SJSA1 (cell line): Measurements from ENCODE around the gene TMC2. TPM values are rescaled to one million over a fixed set of nuclear protein-coding genes. Genes with fewer than 3 reads are reported as not detected.

ENCODE experiments used
- DNase-seq, 2 experiments: peaks; one replicate each; pipeline ENCODE4 v3.0.0-alpha.2; 2015 to 2020; ENCODE audit warnings: low spot score in 2 of 2, low read depth in 1 of 2
- H3K27ac ChIP-seq: fragments of 250-450 bp; sonication (Bioruptor Pico); 2 replicates; pipeline ENCODE4 v1.5.1; 2020; ENCODE audit warnings: mild to moderate bottlenecking, moderate library complexity
- H3K27me3 ChIP-seq: fragments of 250-450 bp; sonication (Bioruptor Pico); replicated peaks from 2 replicates; pipeline ENCODE4 v1.5.1; 2020; ENCODE audit warnings: mild to moderate bottlenecking, moderate library complexity
- H3K36me3 ChIP-seq: fragments of 250-450 bp; sonication (Bioruptor Pico); 2 replicates; pipeline ENCODE4 v1.5.1; 2020; ENCODE audit warnings: mild to moderate bottlenecking
- H3K4me1 ChIP-seq: fragments of 250-450 bp; sonication (Bioruptor Pico); replicated peaks from 2 replicates; pipeline ENCODE4 v1.6.1; 2021; ENCODE audit warnings: mild to moderate bottlenecking
- H3K4me3 ChIP-seq: fragments of 250-450 bp; sonication (Bioruptor Pico); 2 replicates; pipeline ENCODE4 v1.5.1; 2020; ENCODE audit warnings: mild to moderate bottlenecking
- H3K9me3 ChIP-seq: fragments of 250-450 bp; sonication (Bioruptor Pico); replicated peaks from 2 replicates; pipeline ENCODE4 v1.5.1; 2020; ENCODE audit warnings: mild to moderate bottlenecking
- total RNA-seq: library from RNA; depleted of rRNA; stranded (reverse); fragments of >200 nt; shearing (Covaris generic); gene quantifications from 2 replicates; pipeline ENCODE4 v1.2.3, GENCODE V29; 2014

The TMC2 gene
- total RNA-seq, 1 experiment from 2014 or later = not detected

- H3K9me3 ChIP-seq = peaks cover 6% of the 10 kb centered on the region
- H3K4me3 ChIP-seq = no peak overlapping the region
- H3K27ac ChIP-seq = no peak overlapping the region
- no peak for DNase-seq
- peaks cover 6% of the 10 kb centered on the region; the same call in 1 of the 2 replicates for H3K4me1 ChIP-seq
- no peaks in the 10 kb centered on the region for H3K27me3 ChIP-seq
- H3K36me3 ChIP-seq = no peaks in the 10 kb centered on the region
Measured at GRCh38 chr20:2606507-2607006, 70.2 kb downstream of the TMC2 start.

DNA sequence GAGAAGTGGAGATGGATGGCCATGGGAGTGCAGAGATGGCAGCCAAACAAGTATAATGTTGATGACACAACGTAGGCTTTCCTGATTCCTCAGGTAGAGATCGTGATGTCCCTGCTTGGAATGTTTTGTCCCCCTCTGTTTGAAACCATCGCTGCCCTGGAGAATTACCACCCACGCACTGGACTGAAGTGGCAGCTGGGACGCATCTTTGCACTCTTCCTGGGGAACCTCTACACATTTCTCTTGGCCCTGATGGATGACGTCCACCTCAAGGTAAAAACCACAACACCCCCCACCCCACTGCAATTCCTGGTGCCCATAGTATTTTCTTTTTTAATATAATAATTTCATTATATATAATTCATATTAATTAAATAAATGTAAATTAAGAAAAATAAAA, 74.0 kb downstream of the TMC2 start:
- H3K9me3 ChIP-seq = peaks cover 6% of the 10 kb centered on the region; the same call in 1 of the 2 replicates
- no peak overlapping the region for H3K4me3 ChIP-seq

GRCh38 chr20:2610941-2611720, 74.8 kb downstream of the TMC2 start:
- no peaks in the 10 kb centered on the region for H3K4me1 ChIP-seq
- peaks cover 6% of the 10 kb centered on the region; the same call in 1 of the 2 replicates for H3K9me3 ChIP-seq
- H3K4me3 ChIP-seq = no peak overlapping the region
- no peaks in the 10 kb centered on the region; the same call in 1 of the 2 replicates for H3K27me3 ChIP-seq
- no peaks in the 10 kb centered on the region for H3K36me3 ChIP-seq
- no peak overlapping the region for H3K27ac ChIP-seq
- peak in 1 of 2 experiments; percentile 21 for DNase-seq

More for the DNA sequence above, 74.0 kb downstream of the TMC2 start:
- Histone ChIP-seq H3K27ac (no peak overlapping the region), H3K27me3 (no peaks in the 10 kb centered on the region; the same call in 1 of the 2 replicates), H3K36me3 (no peaks in the 10 kb centered on the region), H3K4me1 (no peaks in the 10 kb centered on the region)
- no peak for DNase-seq

DNA sequence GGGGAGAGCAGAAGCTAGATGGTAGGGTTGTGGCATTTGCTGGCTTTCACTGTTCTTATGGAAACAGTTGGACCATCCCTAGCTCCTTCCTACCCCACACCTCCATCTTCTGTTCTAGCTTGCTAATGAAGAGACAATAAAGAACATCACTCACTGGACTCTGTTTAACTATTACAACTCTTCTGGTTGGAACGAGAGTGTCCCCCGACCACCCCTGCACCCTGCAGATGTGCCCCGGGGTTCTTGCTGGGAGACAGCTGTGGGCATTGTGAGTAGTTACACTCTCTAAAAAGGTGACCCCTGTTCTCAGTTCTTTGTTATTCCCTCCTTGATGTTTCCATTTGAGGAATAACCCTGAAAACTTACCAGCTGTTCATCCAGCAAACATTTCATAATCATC, 75.7 kb downstream of the TMC2 start:
- peak in 1 of 2 experiments; percentile 14 for DNase-seq
- H3K27me3 ChIP-seq = no peaks in the 10 kb centered on the region; the same call in 1 of the 2 replicates
- H3K27ac ChIP-seq = no peak overlapping the region
- peaks cover 5% of the 10 kb centered on the region; the same call in 1 of the 2 replicates for H3K9me3 ChIP-seq
- no peak overlapping the region for H3K4me3 ChIP-seq
- no peaks in the 10 kb centered on the region for H3K4me1 ChIP-seq
- no peaks in the 10 kb centered on the region for H3K36me3 ChIP-seq

GRCh38 chr20:2616634-2617033, 80.3 kb downstream of the TMC2 start:
- peaks cover 2% of the 10 kb centered on the region; the same call in 1 of the 2 replicates for H3K27me3 ChIP-seq
- DNase-seq = no peak
- H3K4me3 ChIP-seq = no peak overlapping the region
- no peaks in the 10 kb centered on the region for H3K36me3 ChIP-seq
- H3K27ac ChIP-seq = no peak overlapping the region
- no peaks in the 10 kb centered on the region for H3K4me1 ChIP-seq
- no peaks in the 10 kb centered on the region for H3K9me3 ChIP-seq

DNA sequence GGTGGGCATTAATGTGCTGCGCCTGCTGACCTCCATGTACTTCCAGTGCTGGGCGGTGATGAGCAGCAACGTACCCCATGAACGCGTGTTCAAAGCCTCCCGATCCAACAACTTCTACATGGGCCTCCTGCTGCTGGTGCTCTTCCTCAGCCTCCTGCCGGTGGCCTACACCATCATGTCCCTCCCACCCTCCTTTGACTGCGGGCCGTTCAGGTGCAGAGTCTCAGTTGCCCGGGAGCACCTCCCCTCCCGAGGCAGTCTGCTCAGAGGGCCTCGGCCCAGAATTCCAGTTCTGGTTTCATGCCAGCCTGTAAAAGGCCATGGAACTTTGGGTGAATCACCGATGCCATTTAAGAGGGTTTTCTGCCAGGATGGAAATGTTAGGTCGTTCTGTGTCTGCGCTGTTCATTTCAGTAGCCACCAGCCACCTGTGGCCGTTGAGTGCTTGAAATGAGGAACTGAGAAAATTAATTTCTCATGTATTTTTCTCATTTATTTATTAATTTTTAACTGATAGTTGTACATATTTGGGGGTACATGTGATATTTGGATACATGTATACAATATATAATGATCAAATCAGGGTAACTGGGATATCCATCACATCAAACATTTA, 80.8 kb downstream of the TMC2 start:
- H3K4me3 ChIP-seq = no peak overlapping the region
- DNase-seq = no peak
- H3K27ac ChIP-seq = no peak overlapping the region
- H3K27me3 ChIP-seq = peaks cover 2% of the 10 kb centered on the region; the same call in 1 of the 2 replicates
- H3K4me1 ChIP-seq = no peaks in the 10 kb centered on the region
- no peaks in the 10 kb centered on the region for H3K9me3 ChIP-seq
- no peaks in the 10 kb centered on the region for H3K36me3 ChIP-seq

- 0 out of 2 replicates have a peak, but pooled peaks cover 2% of the 10 kb centered on the region for H3K27me3 ChIP-seq
- no peaks in the 10 kb centered on the region for H3K9me3 ChIP-seq
- DNase-seq = no peak
- no peaks in the 10 kb centered on the region for H3K36me3 ChIP-seq
- no peak overlapping the region for H3K4me3 ChIP-seq
- no peak overlapping the region for H3K27ac ChIP-seq
- no peaks in the 10 kb centered on the region for H3K4me1 ChIP-seq
Measured at GRCh38 chr20:2618815-2619214, 82.4 kb downstream of the TMC2 start.

- Histone ChIP-seq H3K4me1 (no peaks in the 10 kb centered on the region), H3K27ac (no peak overlapping the region), H3K36me3 (no peaks in the 10 kb centered on the region), H3K27me3 (0 out of 2 replicates have a peak, but pooled peaks cover 2% of the 10 kb centered on the region), H3K9me3 (no peaks in the 10 kb centered on the region), H3K4me3 (no peak overlapping the region)
- DNase-seq = no peak
Measured at GRCh38 chr20:2619337-2619736, 83.0 kb downstream of the TMC2 start.

DNA sequence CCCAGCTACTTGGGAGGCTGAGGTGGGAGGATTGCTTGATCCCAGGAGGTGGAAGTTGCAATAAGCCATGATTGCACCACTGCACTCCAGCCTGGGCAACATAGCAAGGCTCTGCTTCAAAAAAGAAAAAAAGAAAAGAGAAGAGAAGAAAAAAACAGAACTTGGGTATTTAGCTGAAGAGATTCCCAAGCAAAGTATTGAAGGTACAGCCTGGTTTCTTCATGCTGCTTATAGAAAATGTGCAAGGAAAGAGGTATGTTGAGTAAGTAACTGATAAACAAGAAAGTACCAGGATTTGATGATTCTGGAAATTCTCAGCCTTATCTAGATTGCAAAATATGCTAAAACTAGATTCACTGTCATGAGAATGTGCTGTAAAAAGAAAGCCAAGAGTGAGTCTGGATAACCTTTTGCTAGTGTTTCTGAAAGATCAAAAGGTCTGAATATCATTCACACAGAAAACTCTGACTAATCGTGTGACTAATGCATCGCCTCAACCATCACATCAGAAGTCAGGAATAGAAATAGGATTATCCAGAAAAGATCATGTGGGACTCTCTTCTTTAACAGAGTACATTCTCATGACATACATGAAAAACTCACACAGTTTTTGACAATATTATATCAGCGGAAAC, 83.7 kb downstream of the TMC2 start:
- H3K4me1 ChIP-seq = no peaks in the 10 kb centered on the region
- no peak overlapping the region for H3K27ac ChIP-seq
- DNase-seq = no peak
- H3K9me3 ChIP-seq = no peaks in the 10 kb centered on the region
- H3K4me3 ChIP-seq = no peak overlapping the region
- H3K36me3 ChIP-seq = no peaks in the 10 kb centered on the region
- 0 out of 2 replicates have a peak, but pooled peaks cover 2% of the 10 kb centered on the region for H3K27me3 ChIP-seq

DNA sequence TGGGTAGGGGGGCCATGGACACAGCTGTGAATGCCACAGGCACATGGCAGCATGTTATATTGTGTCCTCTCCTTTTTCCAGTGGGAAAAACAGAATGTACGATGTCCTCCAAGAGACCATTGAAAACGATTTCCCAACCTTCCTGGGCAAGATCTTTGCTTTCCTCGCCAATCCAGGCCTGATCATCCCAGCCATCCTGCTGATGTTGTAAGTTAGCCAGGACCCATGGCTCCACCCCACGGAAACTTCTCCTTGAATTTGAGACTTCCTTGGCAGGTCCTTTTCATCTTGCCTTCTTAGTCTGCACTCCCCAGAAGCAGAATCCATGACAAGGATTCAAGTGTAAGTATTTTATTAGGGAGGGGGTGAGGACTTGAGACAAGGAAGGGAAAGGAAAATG, 87.8 kb downstream of the TMC2 start:
- no peaks in the 10 kb centered on the region for H3K4me1 ChIP-seq
- no peaks in the 10 kb centered on the region for H3K27me3 ChIP-seq
- H3K36me3 ChIP-seq = no peaks in the 10 kb centered on the region
- peaks cover 12% of the 10 kb centered on the region for H3K9me3 ChIP-seq
- H3K27ac ChIP-seq = no peak overlapping the region
- no peak overlapping the region for H3K4me3 ChIP-seq
- DNase-seq = no peak

GRCh38 chr20:2625062-2625461, 88.7 kb downstream of the TMC2 start:
- Histone ChIP-seq H3K27ac (no peak overlapping the region), H3K9me3 (peaks cover 12% of the 10 kb centered on the region), H3K4me3 (no peak overlapping the region), H3K27me3 (no peaks in the 10 kb centered on the region), H3K4me1 (no peaks in the 10 kb centered on the region), H3K36me3 (no peaks in the 10 kb centered on the region)
- no peak for DNase-seq

DNA sequence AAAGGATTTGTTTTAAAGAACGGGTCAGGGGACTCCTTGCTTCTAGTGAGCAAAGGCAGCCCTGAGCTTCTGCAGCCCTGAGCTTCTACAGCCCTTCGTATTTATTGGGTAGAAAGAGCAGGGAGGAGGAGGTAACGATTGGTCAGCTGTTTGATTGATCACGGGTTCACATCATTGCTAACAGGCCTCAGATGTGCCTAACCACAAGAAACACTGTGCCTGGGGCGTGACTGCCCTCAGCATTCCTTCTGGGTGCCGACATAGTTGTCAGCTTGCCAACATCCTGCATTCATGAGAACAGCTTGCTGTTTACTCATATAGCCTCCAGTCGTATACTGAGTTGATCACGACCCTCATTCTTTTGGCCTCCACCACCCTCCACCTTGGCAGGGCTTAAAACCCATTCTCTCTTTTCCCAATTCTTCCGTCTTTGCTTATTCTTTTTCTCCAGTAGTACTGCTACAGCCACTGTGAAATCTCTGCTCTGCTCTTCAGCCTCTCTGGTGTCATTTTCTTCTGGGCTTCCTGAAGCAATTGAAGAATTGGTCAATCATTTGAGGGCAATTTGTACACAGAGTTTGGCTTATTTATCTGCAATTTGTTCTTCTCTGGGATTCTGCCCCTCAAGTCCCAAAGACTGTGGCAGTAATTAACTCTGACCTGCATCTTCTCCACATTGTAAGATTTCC, 90.6 kb downstream of the TMC2 start:
- H3K27ac ChIP-seq = no peak overlapping the region
- peak; percentile 21 to 56 for DNase-seq
- no peak overlapping the region for H3K4me3 ChIP-seq
- no peaks in the 10 kb centered on the region for H3K36me3 ChIP-seq
- H3K9me3 ChIP-seq = peaks cover 12% of the 10 kb centered on the region
- no peaks in the 10 kb centered on the region for H3K4me1 ChIP-seq
- H3K27me3 ChIP-seq = no peaks in the 10 kb centered on the region

DNA sequence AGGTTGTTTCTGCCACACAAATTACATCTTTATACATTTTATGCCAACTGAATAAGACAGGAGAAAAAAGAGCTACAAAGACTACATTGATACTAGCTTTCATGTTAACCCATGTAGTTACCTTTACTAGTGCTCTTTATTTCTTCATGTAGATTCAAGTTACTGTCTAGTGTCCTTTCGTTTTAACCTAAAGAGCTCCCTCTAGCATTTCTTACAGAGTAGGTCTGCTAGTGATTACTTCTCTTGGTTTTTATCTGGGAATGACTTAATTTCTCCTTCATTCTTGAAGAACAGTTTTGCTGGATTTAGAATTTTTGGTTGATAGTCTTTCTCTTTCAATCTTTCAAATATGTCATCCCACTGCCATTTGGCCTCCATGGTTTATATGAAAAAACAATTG, 94.9 kb downstream of the TMC2 start:
- H3K4me1 ChIP-seq = no peaks in the 10 kb centered on the region
- no peak for DNase-seq
- no peak overlapping the region for H3K27ac ChIP-seq
- H3K36me3 ChIP-seq = no peaks in the 10 kb centered on the region
- peaks cover 8% of the 10 kb centered on the region for H3K9me3 ChIP-seq
- H3K27me3 ChIP-seq = peaks cover 13% of the 10 kb centered on the region; the same call in 1 of the 2 replicates
- H3K4me3 ChIP-seq = no peak overlapping the region
